Dendritic cell treated with granulocyte-macrophage colony-stimulating factor and Interleukin-4, amounts not matched to agents 40 ng/mL and 50 ng/mL, for 4 days (primary cell): ENCODE results near the gene ATP8A2.
"Not testable (repeated sequence)": the region's sequence is repeated elsewhere in the genome, so short reads cannot be mapped to it uniquely, and the experiment has no call there.

Experiments
- H3K27ac Mint-ChIP-seq: one replicate; pipeline ENCODE4 v1.8.0; 2022; ENCODE audit warnings: mild to moderate bottlenecking, mixed read lengths
- H3K27me3 Mint-ChIP-seq: one replicate; pipeline ENCODE4 v1.8.0; 2022; ENCODE audit warnings: mild to moderate bottlenecking, mixed read lengths
- H3K36me3 Mint-ChIP-seq: one replicate; pipeline ENCODE4 v1.8.0; 2022; ENCODE audit warnings: low read depth, mixed read lengths
- H3K4me1 Mint-ChIP-seq: one replicate; pipeline ENCODE4 v1.8.0; 2022; ENCODE audit warnings: low read depth, mixed read lengths
- H3K4me3 Mint-ChIP-seq: one replicate; pipeline ENCODE4 v1.8.0; 2022; ENCODE audit warnings: mild to moderate bottlenecking, moderate library complexity, mixed read lengths
- H3K9me3 Mint-ChIP-seq: one replicate; pipeline ENCODE4 v1.8.0; 2022; ENCODE audit warnings: mixed read lengths
- intact Hi-C: fragments of 100-400 bp; cut with micrococcal nuclease; formaldehyde crosslinking; loops from one replicate; pipeline ENCODE4 v1.15.0; 2022

The ATP8A2 gene

GRCh38 chr13:25371875-25372283 lies at the start of gene ATP8A2:
ATP8A2 (plus strand) TSS chr13:25371974; CDS start chr13:25372213, 239 bp downstream.
- Mint-ChIP-seq H3K27ac (no peak within 1 kb of the TSS), H3K4me3 (no peak within 1 kb of the TSS), H3K9me3 (no peaks in the 10 kb centered on the region), H3K4me1 (no peaks in the 10 kb centered on the region), H3K27me3 (peaks cover 70% of the 10 kb centered on the region), H3K36me3 (no peaks in the 10 kb centered on the region)
- intact Hi-C loops = no loop called here

GRCh38 chr13:25324100-25324499 lies 47.7 kb upstream of the ATP8A2 start:
- Mint-ChIP-seq H3K4me1 (no peaks in the 10 kb centered on the region), H3K27me3 (no peaks in the 10 kb centered on the region), H3K27ac (no peak overlapping the region), H3K4me3 (no peak overlapping the region), H3K9me3 (no peaks in the 10 kb centered on the region), H3K36me3 (peaks cover 64% of the 10 kb centered on the region)
- intact Hi-C loops = loop anchor here (10.0 kb wide), 1 partner anchor 879 kb away; no protein-coding TSS in a partner anchor

GRCh38 chr13:25329706-25330105 lies 42.1 kb upstream of the ATP8A2 start:
- Mint-ChIP-seq H3K4me3 (no peak overlapping the region), H3K27me3 (no peaks in the 10 kb centered on the region), H3K4me1 (no peaks in the 10 kb centered on the region), H3K9me3 (no peaks in the 10 kb centered on the region), H3K27ac (no peak overlapping the region), H3K36me3 (peaks cover 88% of the 10 kb centered on the region)
- intact Hi-C loops = loop anchor here (5.0 to 10.0 kb wide), 3 partner anchors 77 to 885 kb away; no protein-coding TSS in a partner anchor

GRCh38 chr13:25330541-25330940 lies 41.2 kb upstream of the ATP8A2 start:
- Mint-ChIP-seq H3K36me3 (peaks cover 80% of the 10 kb centered on the region), H3K4me1 (no peaks in the 10 kb centered on the region), H3K9me3 (no peaks in the 10 kb centered on the region), H3K27me3 (no peaks in the 10 kb centered on the region), H3K4me3 (no peak overlapping the region), H3K27ac (no peak overlapping the region)
- intact Hi-C loops = loop anchor here (5.0 to 10.0 kb wide), 2 partner anchors 78 to 884 kb away; no protein-coding TSS in a partner anchor

- intact Hi-C loops = loop anchor here (10.0 kb wide), 1 partner anchor 879 kb away; no protein-coding TSS in a partner anchor
- Mint-ChIP-seq H3K9me3 (no peaks in the 10 kb centered on the region), H3K4me3 (no peak overlapping the region), H3K27ac (no peak overlapping the region), H3K36me3 (peaks cover 59% of the 10 kb centered on the region), H3K4me1 (no peaks in the 10 kb centered on the region), H3K27me3 (no peaks in the 10 kb centered on the region)
These were observed 35.9 kb upstream of the ATP8A2 start for GRCh38 chr13:25335856-25336255.

GRCh38 chr13:25345576-25345975 lies 26.2 kb upstream of the ATP8A2 start:
- no peaks in the 10 kb centered on the region for H3K4me1 Mint-ChIP-seq
- intact Hi-C loops = no loop called here
- H3K4me3 Mint-ChIP-seq = no peak overlapping the region
- H3K27ac Mint-ChIP-seq = no peak overlapping the region
- no peaks in the 10 kb centered on the region for H3K9me3 Mint-ChIP-seq
- no peaks in the 10 kb centered on the region for H3K27me3 Mint-ChIP-seq
- peaks cover 21% of the 10 kb centered on the region for H3K36me3 Mint-ChIP-seq

GRCh38 chr13:25347151-25347550 lies 24.6 kb upstream of the ATP8A2 start:
- Mint-ChIP-seq H3K27ac (no peak overlapping the region), H3K4me3 (no peak overlapping the region), H3K27me3 (no peaks in the 10 kb centered on the region), H3K4me1 (no peaks in the 10 kb centered on the region), H3K36me3 (peaks cover 13% of the 10 kb centered on the region), H3K9me3 (no peaks in the 10 kb centered on the region)
- intact Hi-C loops = no loop called here

GRCh38 chr13:25351404-25351803 lies 20.4 kb upstream of the ATP8A2 start:
- H3K36me3 Mint-ChIP-seq = no peaks in the 10 kb centered on the region
- H3K4me1 Mint-ChIP-seq = no peaks in the 10 kb centered on the region

GRCh38 chr13:25352230-25352629 lies 19.5 kb upstream of the ATP8A2 start:
- Mint-ChIP-seq H3K9me3 (no peaks in the 10 kb centered on the region), H3K4me1 (no peaks in the 10 kb centered on the region), H3K36me3 (no peaks in the 10 kb centered on the region), H3K27ac (no peak overlapping the region), H3K27me3 (peaks cover 11% of the 10 kb centered on the region), H3K4me3 (no peak overlapping the region)
- intact Hi-C loops = no loop called here

More at GRCh38 chr13:25351404-25351803, 20.4 kb upstream of the ATP8A2 start:
- Mint-ChIP-seq H3K27me3 (peaks cover 11% of the 10 kb centered on the region), H3K27ac (no peak overlapping the region), H3K4me3 (no peak overlapping the region), H3K9me3 (no peaks in the 10 kb centered on the region)
- intact Hi-C loops = no loop called here

- H3K9me3 Mint-ChIP-seq = no peaks in the 10 kb centered on the region
- H3K4me3 Mint-ChIP-seq = no peak overlapping the region
- intact Hi-C loops = no loop called here
- H3K4me1 Mint-ChIP-seq = no peaks in the 10 kb centered on the region
- no peak overlapping the region for H3K27ac Mint-ChIP-seq
- peaks cover 11% of the 10 kb centered on the region for H3K27me3 Mint-ChIP-seq
- no peaks in the 10 kb centered on the region for H3K36me3 Mint-ChIP-seq
These were observed 19.0 kb upstream of the ATP8A2 start for GRCh38 chr13:25352806-25353205.

GRCh38 chr13:25353344-25353743 lies 18.4 kb upstream of the ATP8A2 start:
- Mint-ChIP-seq H3K9me3 (no peaks in the 10 kb centered on the region), H3K4me3 (no peak overlapping the region), H3K36me3 (no peaks in the 10 kb centered on the region), H3K27ac (no peak overlapping the region), H3K4me1 (no peaks in the 10 kb centered on the region), H3K27me3 (peaks cover 11% of the 10 kb centered on the region)
- intact Hi-C loops = no loop called here

GRCh38 chr13:25354377-25354776 lies 17.4 kb upstream of the ATP8A2 start:
- H3K36me3 Mint-ChIP-seq = no peaks in the 10 kb centered on the region
- peaks cover 11% of the 10 kb centered on the region for H3K27me3 Mint-ChIP-seq
- intact Hi-C loops = no loop called here
- H3K4me3 Mint-ChIP-seq = no peak overlapping the region
- no peaks in the 10 kb centered on the region for H3K9me3 Mint-ChIP-seq
- no peaks in the 10 kb centered on the region for H3K4me1 Mint-ChIP-seq
- no peak overlapping the region for H3K27ac Mint-ChIP-seq

- H3K9me3 Mint-ChIP-seq, H3K4me3 Mint-ChIP-seq, intact Hi-C loops: not testable (repeated sequence)
These were observed 11.3 kb upstream of the ATP8A2 start for GRCh38 chr13:25360443-25360842.

GRCh38 chr13:25365720-25366235 lies 6.0 kb upstream of the ATP8A2 start:
- Mint-ChIP-seq H3K27me3 (peaks cover 34% of the 10 kb centered on the region), H3K27ac (no peak overlapping the region), H3K9me3 (no peaks in the 10 kb centered on the region), H3K4me3 (no peak overlapping the region), H3K4me1 (no peaks in the 10 kb centered on the region), H3K36me3 (no peaks in the 10 kb centered on the region)
- intact Hi-C loops = no loop called here

More at GRCh38 chr13:25360443-25360842, 11.3 kb upstream of the ATP8A2 start:
- H3K36me3 Mint-ChIP-seq, H3K27me3 Mint-ChIP-seq, H3K27ac Mint-ChIP-seq, H3K4me1 Mint-ChIP-seq: not testable (repeated sequence)
